Uterus (tissue), 2 donors: ENCODE results near the gene SDK2.

Experiments used
- CTCF ChIP-seq, 4 experiments: fragments of 200-600 bp in 2 of 4; fragments of 450-650 bp in 2 of 4; sonication (generic) in 2 of 4; IDR thresholded peaks; one replicate each; pipeline ENCODE4 v1.5.1; 2016 to 2019; ENCODE audit warnings: antibody characterized with exemption in 4 of 4, mild to moderate bottlenecking in 2 of 4, moderate library complexity in 1 of 4
- POLR2A ChIP-seq, 2 donors: fragments of 450-650 bp; IDR thresholded peaks; one replicate each; pipeline ENCODE4 v1.6.1; 2016; ENCODE audit warnings: antibody characterized with exemption in 2 of 2, mild to moderate bottlenecking in 1 of 2, moderate library complexity in 1 of 2

- no peak for TF ChIP-seq CTCF (IDR thresholded peaks at IDR 0.05)
- TF ChIP-seq POLR2A (IDR thresholded peaks at IDR 0.05) = no peak
Measured at GRCh38 chr17:73462823-73463222, 181.4 kb downstream of the SDK2 start.
